CD4-positive, alpha-beta T cell (primary cell): ENCODE results near the gene NAP1L2. TPM values are rescaled to one million over a fixed set of nuclear protein-coding genes. Genes with fewer than 3 reads are reported as not detected.

ENCODE experiments used
- ATAC-seq: fragments of 200-7000 bp; cut with Tn5 transposase; one replicate; pipeline ENCODE4 v1.10.0; 2022; ENCODE audit warnings: mild to moderate bottlenecking; ENCODE audit not compliant: poor library complexity
- CTCF ChIA-PET: fragments of 350-600 bp; sonication (Branson Sonifier 250); formaldehyde crosslinking; loops from one replicate; lab custom pipeline; 2021; ENCODE audit warnings: antibody characterized with exemption, inconsistent platforms; lab: Charles Lee
- POLR2A ChIA-PET: fragments of 350-600 bp; sonication (Branson Sonifier 250); formaldehyde crosslinking; loops from one replicate; lab custom pipeline; 2021; ENCODE audit warnings: antibody characterized with exemption, inconsistent platforms; lab: Charles Lee
- DNase-seq, 14 experiments: peaks; one replicate each; pipeline ENCODE4 v3.0.0-alpha.2; 2013 to 2020; ENCODE audit warnings: mixed read lengths in 2 of 14
- H3K27ac ChIP-seq, 2 donors: one replicate each; pipeline versions ENCODE4 v1.5.1 to v1.7.0; 2013; ENCODE audit warnings: low read length in 2 of 2, low read depth in 1 of 2, mild to moderate bottlenecking in 1 of 2
- H3K27me3 ChIP-seq, 2 experiments: 1 replicate in 1 of 2; 2 replicates in 1 of 2; pipeline versions ENCODE4 v1.6.1 to v1.7.0; 2013; ENCODE audit warnings: low read length in 2 of 2, control low read depth in 1 of 2, mild to moderate bottlenecking in 1 of 2, moderate library complexity in 1 of 2; ENCODE audit not compliant: insufficient read depth in 2 of 2, control insufficient read depth in 1 of 2
- H3K36me3 ChIP-seq: one replicate; pipeline ENCODE4 v1.6.1; 2013; ENCODE audit warnings: low read length, control low read depth; ENCODE audit not compliant: insufficient read depth
- H3K4me1 ChIP-seq: one replicate; pipeline ENCODE4 v1.6.1; 2013; ENCODE audit warnings: low read length, control low read depth; ENCODE audit not compliant: insufficient read depth
- H3K4me3 ChIP-seq: one replicate; pipeline ENCODE4 v1.5.1; 2013; ENCODE audit warnings: mild to moderate bottlenecking, low read length, moderate library complexity
- H3K9me3 ChIP-seq, 2 experiments: 1 replicate in 1 of 2; 2 replicates in 1 of 2; pipeline versions ENCODE4 v1.6.1 to v1.7.0; 2013; ENCODE audit warnings: low read length in 2 of 2, mild to moderate bottlenecking in 2 of 2, control low read depth in 1 of 2, moderate library complexity in 1 of 2; ENCODE audit not compliant: control insufficient read depth in 1 of 2, insufficient read depth in 1 of 2
- H3K27ac Mint-ChIP-seq: one replicate; pipeline ENCODE4 v1.8.0; 2020; ENCODE audit warnings: mixed read lengths
- H3K27me3 Mint-ChIP-seq: one replicate; pipeline ENCODE4 v1.8.0; 2021; ENCODE audit warnings: mixed read lengths
- H3K36me3 Mint-ChIP-seq: one replicate; pipeline ENCODE4 v1.8.0; 2021; ENCODE audit warnings: low read depth, mixed read lengths
- H3K4me1 Mint-ChIP-seq: one replicate; pipeline ENCODE4 v1.8.0; 2021; ENCODE audit warnings: low read depth, mixed read lengths
- H3K4me3 Mint-ChIP-seq: one replicate; pipeline ENCODE4 v1.8.0; 2020; ENCODE audit warnings: mild to moderate bottlenecking, mixed read lengths
- H3K9me3 Mint-ChIP-seq: one replicate; pipeline ENCODE4 v1.8.0; 2020; ENCODE audit warnings: mixed read lengths
- CTCF ChIP-seq: fragments of 200-600 bp; IDR thresholded peaks from one replicate; pipeline ENCODE4 v1.8.0; 2022; ENCODE audit warnings: antibody characterized with exemption, mild to moderate bottlenecking
- intact Hi-C, 2 experiments: fragments of 100-400 bp; cut with DNase I in 1 of 2; cut with micrococcal nuclease in 1 of 2; formaldehyde crosslinking; loops; one replicate each; pipeline versions ENCODE4 v1.15.1 to v1.9.0; 2023 to 2025; cut with DNase I, micrococcal nuclease
- total RNA-seq, 174 experiments: library from RNA in 2 of 174; stranded (reverse) in 2 of 174; gene quantifications; one replicate each; pipeline ENCODE4 v1.2.3 and lab custom pipeline; 2021 to 2026

NAP1L2 gene
- total RNA-seq, 2 experiments from 2014 or later = 4.2 to 4.8 TPM

GRCh38 chrX:73217621-73218020 lies 3.0 kb upstream of the NAP1L2 start:
- Histone ChIP-seq H3K4me3 (no peak overlapping the region), H3K9me3 (no peaks in the 10 kb centered on the region), H3K36me3 (no peaks in the 10 kb centered on the region), H3K27me3 (no peaks in the 10 kb centered on the region), H3K27ac (no peak overlapping the region), H3K4me1 (no peaks in the 10 kb centered on the region)
- ATAC-seq (no peak), DNase-seq (no peak)
- Mint-ChIP-seq H3K4me3 (no peak overlapping the region), H3K9me3 (peaks cover 2% of the 10 kb centered on the region), H3K27ac (no peak overlapping the region), H3K4me1 (peaks cover 23% of the 10 kb centered on the region), H3K36me3 (peaks cover 14% of the 10 kb centered on the region), H3K27me3 (peaks cover 9% of the 10 kb centered on the region)
- POLR2A ChIA-PET = no interaction called here
- intact Hi-C loops = loop anchor here in 1 of 2 experiments (10.0 kb wide), 2 partner anchors 347 to 943 kb away; partner anchors contain the start of genes CHIC1 and RPS4X
- TF ChIP-seq CTCF = no peak
- CTCF ChIA-PET = no interaction called here

GRCh38 chrX:73215246-73215645 lies 595 bp upstream of the NAP1L2 start:
- POLR2A ChIA-PET = interaction anchor here (1.1 to 1.6 kb wide), 4 partner anchors 730 to 1399 kb away, joined by 3 to 4 read pairs (median 4); partner anchors contain the start of genes PIN4 and RLIM
- H3K9me3 Mint-ChIP-seq = no peaks in the 10 kb centered on the region

GRCh38 chrX:73213734-73214425 lies 771 bp downstream of the NAP1L2 start:
- Mint-ChIP-seq H3K9me3 (no peaks in the 10 kb centered on the region), H3K36me3 (peaks cover 14% of the 10 kb centered on the region), H3K4me3 (peak overlapping the region; percentile 93), H3K27me3 (no peaks in the 10 kb centered on the region), H3K27ac (peak overlapping the region; percentile 92), H3K4me1 (peaks cover 32% of the 10 kb centered on the region)
- TF ChIP-seq CTCF = no peak
- H3K27me3 ChIP-seq = no peaks in the 10 kb centered on the region
- intact Hi-C loops = loop anchor here in 1 of 2 experiments (10.0 kb wide), 2 partner anchors 351 to 939 kb away; partner anchors contain the start of genes CHIC1 and RPS4X
- no peaks in the 10 kb centered on the region for H3K9me3 ChIP-seq
- H3K27ac ChIP-seq = no peak overlapping the region
- ChIA-PET POLR2A (interaction anchor here (1.3 to 1.6 kb wide), 2 partner anchors 731 to 1078 kb away, joined by 4 read pairs; no protein-coding TSS in a partner anchor), CTCF (no interaction called here)
- H3K4me3 ChIP-seq = peak overlapping the region; percentile 70
- DNase-seq = peak in 2 of 14 experiments; percentile 1 to 4
- no peaks in the 10 kb centered on the region for H3K36me3 ChIP-seq
- no peak for ATAC-seq
- H3K4me1 ChIP-seq = no peaks in the 10 kb centered on the region

More at GRCh38 chrX:73215246-73215645, 595 bp upstream of the NAP1L2 start:
- Mint-ChIP-seq H3K4me1 (peaks cover 32% of the 10 kb centered on the region), H3K27me3 (no peaks in the 10 kb centered on the region), H3K36me3 (peaks cover 14% of the 10 kb centered on the region), H3K27ac (peak overlapping the region; percentile 92), H3K4me3 (peak overlapping the region; percentile 93)
- peak; percentile 31 for ATAC-seq
- peak in 7 of 14 experiments; percentile 1 to 45 (median 22) for DNase-seq
- TF ChIP-seq CTCF = no peak
- CTCF ChIA-PET = no interaction called here
- H3K4me1 ChIP-seq = no peaks in the 10 kb centered on the region
- H3K4me3 ChIP-seq = peak overlapping the region; percentile 70
- H3K36me3 ChIP-seq = no peaks in the 10 kb centered on the region
- H3K27ac ChIP-seq = peak overlapping the region in 1 of 2 donors; percentile 67
- H3K9me3 ChIP-seq = no peaks in the 10 kb centered on the region
- intact Hi-C loops = loop anchor here in 1 of 2 experiments (10.0 kb wide), 2 partner anchors 350 to 940 kb away; partner anchors contain the start of genes CHIC1 and RPS4X
- H3K27me3 ChIP-seq = no peaks in the 10 kb centered on the region
